MCF 10A (cell line): ENCODE results near the gene CRBN. TPM values are rescaled to one million over a fixed set of nuclear protein-coding genes. Genes with fewer than 3 reads are reported as not detected.

Source experiments
- BruUV-seq: library from RNA; stranded (reverse); fragments of 400-500 nt; replicated peaks from 2 replicates; lab custom pipeline; 2021; lab: Mats Ljungman, UMichigan
- CTCF ChIA-PET: fragments of 300-600 bp; sonication (Branson Sonifier 250); formaldehyde crosslinking; extraction: SDS; loops from one replicate; lab custom pipeline; 2021; ENCODE audit warnings: antibody characterized with exemption, inconsistent platforms; lab: Yijun Ruan, JAX
- POLR2A ChIA-PET: fragments of 300-600, 350-650 bp; sonication (Branson Sonifier 250); formaldehyde crosslinking; extraction: SDS; loops from one replicate; lab custom pipeline; 2020; ENCODE audit warnings: antibody characterized with exemption, inconsistent platforms; lab: Yijun Ruan, JAX
- DNase-seq: peaks from one replicate; pipeline ENCODE4 v3.0.0-alpha.2; 2018; ENCODE audit not compliant: unreplicated experiment
- H3K27ac Mint-ChIP-seq: one replicate; pipeline ENCODE4 v1.8.0; 2022; ENCODE audit warnings: mild to moderate bottlenecking, low read depth, mixed read lengths; ENCODE audit not compliant: unreplicated experiment
- H3K27me3 Mint-ChIP-seq: one replicate; pipeline ENCODE4 v1.8.0; 2022; ENCODE audit warnings: mixed read lengths; ENCODE audit not compliant: insufficient read depth, unreplicated experiment
- H3K36me3 Mint-ChIP-seq: one replicate; pipeline ENCODE4 v1.8.0; 2022; ENCODE audit warnings: mild to moderate bottlenecking, moderate library complexity, mixed read lengths; ENCODE audit not compliant: insufficient read depth, unreplicated experiment
- H3K4me1 Mint-ChIP-seq: one replicate; pipeline ENCODE4 v1.8.0; 2022; ENCODE audit warnings: mixed read lengths; ENCODE audit not compliant: insufficient read depth, unreplicated experiment
- H3K4me3 Mint-ChIP-seq: one replicate; pipeline ENCODE4 v1.8.0; 2022; ENCODE audit warnings: mild to moderate bottlenecking, moderate library complexity, mixed read lengths; ENCODE audit not compliant: unreplicated experiment
- H3K9me3 Mint-ChIP-seq: one replicate; pipeline ENCODE4 v1.8.0; 2022; ENCODE audit warnings: mixed read lengths; ENCODE audit not compliant: unreplicated experiment
- CTCF ChIP-seq: fragments of 200-600 bp; IDR thresholded peaks from one replicate; pipeline ENCODE4 v1.8.0; 2022; ENCODE audit warnings: antibody characterized with exemption, mild to moderate bottlenecking; ENCODE audit not compliant: unreplicated experiment
- intact Hi-C: fragments of 100-400 bp; cut with micrococcal nuclease; formaldehyde crosslinking; loops from 2 replicates; pipeline ENCODE4 v1.14.1; 2022
- total RNA-seq: library from RNA; stranded (reverse); gene quantifications from 2 replicates; pipeline ENCODE4 v1.2.3, GENCODE V29; 2022

CRBN gene
- total RNA-seq, 1 experiment from 2014 or later, result 23.0 TPM

GRCh38 chr3:3177861-3178497 lies 1.5 kb downstream of the CRBN start:
- no TSS peak for BruUV-seq
- no peaks in the 10 kb centered on the region for H3K27me3 Mint-ChIP-seq
- CTCF ChIA-PET, result interaction anchor here (0.6 to 2.3 kb wide), 5 partner anchors 8 to 1144 kb away, joined by 3 to 7 read pairs (median 4); no protein-coding TSS in a partner anchor
- POLR2A ChIA-PET, result interaction anchor here (0.6 to 0.8 kb wide), 2 partner anchors 1110 to 1362 kb away, joined by 3 read pairs; no protein-coding TSS in a partner anchor
- H3K27ac Mint-ChIP-seq, result no peak overlapping the region
- intact Hi-C loops, result loop anchor here (10.0 kb wide), 1 partner anchor 413 kb away; no protein-coding TSS in a partner anchor
- peaks cover 35% of the 10 kb centered on the region for H3K36me3 Mint-ChIP-seq
- DNase-seq, result peak; percentile 25
- H3K9me3 Mint-ChIP-seq, result no peaks in the 10 kb centered on the region
- no peak for TF ChIP-seq CTCF
- H3K4me1 Mint-ChIP-seq, result peaks cover 14% of the 10 kb centered on the region
- H3K4me3 Mint-ChIP-seq, result peak overlapping the region; percentile 82

GRCh38 chr3:3172627-3173026 lies 6.9 kb downstream of the CRBN start:
- intact Hi-C loops, result loop anchor here (10.0 kb wide), 1 partner anchor 408 kb away; no protein-coding TSS in a partner anchor
- no peak for DNase-seq
- no TSS peak for BruUV-seq
- Mint-ChIP-seq H3K9me3 (no peaks in the 10 kb centered on the region), H3K27me3 (no peaks in the 10 kb centered on the region), H3K27ac (no peak overlapping the region), H3K4me3 (no peak overlapping the region), H3K36me3 (peaks cover 74% of the 10 kb centered on the region), H3K4me1 (peaks cover 1% of the 10 kb centered on the region)
- no peak for TF ChIP-seq CTCF
- ChIA-PET CTCF (interaction anchor here (0.6 to 2.8 kb wide), 5 partner anchors 10 to 1099 kb away, joined by 3 to 9 read pairs (median 6); no protein-coding TSS in a partner anchor), POLR2A (interaction anchor here (0.8 kb wide), 1 partner anchor 26 kb away, joined by 4 read pairs; no protein-coding TSS in a partner anchor)

GRCh38 chr3:3170998-3171397 lies 8.5 kb downstream of the CRBN start:
- intact Hi-C loops, result loop anchor here (10.0 kb wide), 1 partner anchor 406 kb away; no protein-coding TSS in a partner anchor
- TF ChIP-seq CTCF, result peak; percentile 27
- H3K4me3 Mint-ChIP-seq, result no peak overlapping the region
- H3K27ac Mint-ChIP-seq, result no peak overlapping the region
- H3K36me3 Mint-ChIP-seq, result peaks cover 78% of the 10 kb centered on the region
- CTCF ChIA-PET, result interaction anchor here (0.7 to 2.8 kb wide), 8 partner anchors 11 to 1842 kb away, joined by 3 to 14 read pairs (median 3); no protein-coding TSS in a partner anchor
- no peaks in the 10 kb centered on the region for H3K27me3 Mint-ChIP-seq
- no TSS peak for BruUV-seq
- H3K4me1 Mint-ChIP-seq, result no peaks in the 10 kb centered on the region
- POLR2A ChIA-PET, result interaction anchor here (1.3 kb wide), 1 partner anchor 8 kb away, joined by 5 read pairs; no protein-coding TSS in a partner anchor
- H3K9me3 Mint-ChIP-seq, result no peaks in the 10 kb centered on the region
- peak; percentile 17 for DNase-seq

GRCh38 chr3:3165650-3166049 lies 13.8 kb downstream of the CRBN start:
- intact Hi-C loops, result no loop called here
- Mint-ChIP-seq H3K27ac (no peak overlapping the region), H3K36me3 (peaks cover 68% of the 10 kb centered on the region), H3K9me3 (no peaks in the 10 kb centered on the region), H3K27me3 (no peaks in the 10 kb centered on the region), H3K4me1 (no peaks in the 10 kb centered on the region), H3K4me3 (no peak overlapping the region)
- POLR2A ChIA-PET, result no interaction called here
- BruUV-seq, result no TSS peak
- CTCF ChIA-PET, result no interaction called here
- no peak for DNase-seq
- TF ChIP-seq CTCF, result no peak
